H9 (cell line): ENCODE data around the gene PPP2R3C. TPM values are rescaled to one million over a fixed set of nuclear protein-coding genes. Genes with fewer than 3 reads are reported as not detected.

Experiments used
- DNase-seq: peaks from one replicate; pipeline ENCODE4 v3.0.0-alpha.2; 2017
- H2AFZ ChIP-seq: one replicate; pipeline ENCODE4 v1.6.1; 2013; ENCODE audit warnings: mild to moderate bottlenecking, low read length, control low read depth, moderate library complexity
- H2AK5ac ChIP-seq: 2 replicates; pipeline ENCODE4 v1.6.1; 2013; ENCODE audit warnings: low read length, control low read depth, mixed read lengths; ENCODE audit not compliant: insufficient read length
- H2BK120ac ChIP-seq: one replicate; pipeline ENCODE4 v1.6.1; 2013; ENCODE audit warnings: low read depth, mild to moderate bottlenecking, low read length, control low read depth, inconsistent platforms; ENCODE audit not compliant: poor library complexity, severe bottlenecking
- H2BK12ac ChIP-seq: 2 replicates; pipeline ENCODE4 v1.6.1; 2013; ENCODE audit warnings: low read length, control low read depth, mixed read lengths, low read depth; ENCODE audit not compliant: insufficient read length
- H2BK15ac ChIP-seq: 2 replicates; pipeline ENCODE4 v1.6.1; 2013; ENCODE audit warnings: low read depth, low read length, control low read depth
- H2BK20ac ChIP-seq: one replicate; pipeline ENCODE4 v1.6.1; 2013; ENCODE audit warnings: low read depth, mild to moderate bottlenecking, low read length, control low read depth, inconsistent platforms; ENCODE audit not compliant: poor library complexity, severe bottlenecking
- H2BK5ac ChIP-seq: 2 replicates; pipeline ENCODE4 v1.6.1; 2013; ENCODE audit warnings: low read length, control low read depth, mixed read lengths; ENCODE audit not compliant: insufficient read length
- H3K14ac ChIP-seq: 2 replicates; pipeline ENCODE4 v1.6.1; 2013; ENCODE audit warnings: low read length, control low read depth; ENCODE audit not compliant: insufficient read depth
- H3K18ac ChIP-seq: 2 replicates; pipeline ENCODE4 v1.6.1; 2013; ENCODE audit warnings: low read depth, mild to moderate bottlenecking, mixed read lengths, low read length, control low read depth; ENCODE audit not compliant: insufficient read length
- H3K23ac ChIP-seq: 2 replicates; pipeline ENCODE4 v1.6.1; 2013; ENCODE audit warnings: low read length, control low read depth, mixed read lengths, low read depth; ENCODE audit not compliant: insufficient read length
- H3K23me2 ChIP-seq: 2 replicates; pipeline ENCODE4 v1.6.1; 2013; ENCODE audit warnings: low read depth, mild to moderate bottlenecking, mixed read lengths, low read length, control low read depth; ENCODE audit not compliant: insufficient read length, poor library complexity, severe bottlenecking
- H3K27ac ChIP-seq: 2 replicates; pipeline ENCODE4 v1.5.1; 2013; ENCODE audit warnings: low read length, control low read depth, mixed read lengths, low read depth; ENCODE audit not compliant: insufficient read length
- H3K27me3 ChIP-seq: 2 replicates; pipeline ENCODE4 v1.6.1; 2013; ENCODE audit warnings: low read length, control low read depth, inconsistent platforms; ENCODE audit not compliant: insufficient read depth
- H3K4ac ChIP-seq: 2 replicates; pipeline ENCODE4 v1.6.1; 2013; ENCODE audit warnings: low read depth, mild to moderate bottlenecking, control low read depth, inconsistent platforms, low read length, moderate library complexity
- H3K4me1 ChIP-seq: 2 replicates; pipeline ENCODE4 v1.6.1; 2013; ENCODE audit warnings: low read length, control low read depth, inconsistent platforms; ENCODE audit not compliant: insufficient read depth
- H3K4me2 ChIP-seq: 2 replicates; pipeline ENCODE4 v1.6.1; 2013; ENCODE audit warnings: low read length, control low read depth, mixed read lengths; ENCODE audit not compliant: insufficient read length, insufficient read depth
- H3K56ac ChIP-seq: 2 replicates; pipeline ENCODE4 v1.6.1; 2013; ENCODE audit warnings: low read depth, mild to moderate bottlenecking, mixed read lengths, low read length, control low read depth; ENCODE audit not compliant: insufficient read length
- H3K79me1 ChIP-seq: 2 replicates; pipeline ENCODE4 v1.6.1; 2013; ENCODE audit warnings: low read depth, mild to moderate bottlenecking, moderate library complexity, low read length, control low read depth, inconsistent platforms; ENCODE audit not compliant: insufficient read depth, poor library complexity, severe bottlenecking
- H3K79me2 ChIP-seq: 2 replicates; pipeline ENCODE4 v1.6.1; 2013; ENCODE audit warnings: low read length, control low read depth, inconsistent platforms; ENCODE audit not compliant: insufficient read depth
- H3K9ac ChIP-seq: 2 replicates; pipeline ENCODE4 v1.6.1; 2013; ENCODE audit warnings: low read length, control low read depth, mixed read lengths; ENCODE audit not compliant: insufficient read length; ENCODE audit errors: extremely low read depth
- H3K9me3 ChIP-seq: one replicate; pipeline ENCODE4 v1.6.1; 2013; ENCODE audit warnings: low read depth, low read length, inconsistent platforms; ENCODE audit not compliant: control insufficient read depth
- H3T11ph ChIP-seq: one replicate; pipeline ENCODE4 v1.6.1; 2013; ENCODE audit warnings: mild to moderate bottlenecking, low read length, control low read depth, inconsistent platforms
- H4K20me1 ChIP-seq: one replicate; pipeline ENCODE4 v1.6.1; 2013; ENCODE audit not compliant: control insufficient read depth, insufficient read length, insufficient read depth
- H4K5ac ChIP-seq: 2 replicates; pipeline ENCODE4 v1.6.1; 2013; ENCODE audit warnings: low read depth, mild to moderate bottlenecking, mixed read lengths, low read length, control low read depth; ENCODE audit not compliant: insufficient read length
- H4K8ac ChIP-seq: replicated peaks from 2 replicates; pipeline ENCODE4 v1.6.1; 2013; ENCODE audit warnings: low read length, control low read depth, mixed read lengths, low read depth; ENCODE audit not compliant: insufficient read length
- H4K91ac ChIP-seq: 2 replicates; pipeline ENCODE4 v1.6.1; 2013; ENCODE audit warnings: low read depth, mild to moderate bottlenecking, moderate library complexity, mixed read lengths, low read length, control low read depth; ENCODE audit not compliant: insufficient read length
- H3K27ac Mint-ChIP-seq, 3 experiments: 2 replicates in 2 of 3; 3 replicates in 1 of 3; pipeline ENCODE4 v1.8.0; 2020 to 2021; ENCODE audit warnings: mixed read lengths in 3 of 3, mild to moderate bottlenecking in 1 of 3, moderate library complexity in 1 of 3
- H3K27me3 Mint-ChIP-seq: 2 replicates; pipeline ENCODE4 v1.8.0; 2021; ENCODE audit warnings: low read depth, mild to moderate bottlenecking, moderate library complexity, mixed read lengths
- H3K36me3 Mint-ChIP-seq, 3 experiments: 2 replicates in 2 of 3; 3 replicates in 1 of 3; pipeline ENCODE4 v1.8.0; 2020 to 2021; ENCODE audit warnings: low read depth in 3 of 3, mixed read lengths in 3 of 3; ENCODE audit not compliant: insufficient read depth in 1 of 3
- H3K4me1 Mint-ChIP-seq, 2 experiments: 2 replicates each; pipeline ENCODE4 v1.8.0; 2020; ENCODE audit warnings: mixed read lengths in 2 of 2
- H3K4me3 Mint-ChIP-seq, 2 experiments: 2 replicates in 1 of 2; 3 replicates in 1 of 2; pipeline ENCODE4 v1.8.0; 2020 to 2021; ENCODE audit warnings: mild to moderate bottlenecking in 2 of 2, mixed read lengths in 2 of 2, moderate library complexity in 1 of 2
- H3K9me3 Mint-ChIP-seq, 2 experiments: 2 replicates in 1 of 2; 3 replicates in 1 of 2; pipeline ENCODE4 v1.8.0; 2020; ENCODE audit warnings: mild to moderate bottlenecking in 2 of 2, mixed read lengths in 2 of 2, moderate library complexity in 1 of 2
- WGBS: extraction: QIAGEN DNeasy Blood & Tissue Kit; methylation state at CpG from one replicate; pipeline ENCODE4 v1.1.7; 2013; ENCODE audit warnings: missing lambda C conversion rate, low lambda C conversion rate, mixed read lengths; ENCODE audit not compliant: insufficient read length; ENCODE audit errors: extremely low coverage; 5-methylcytosine and 5-hydroxymethylcytosine counted together
- total RNA-seq: library from RNA; stranded (reverse); gene quantifications from 2 replicates; pipeline ENCODE4 v1.2.1, GENCODE V29; 2021
- TF ChIP-seq, protein P1 (sequence below): fragments of 200-600 bp; sonication (generic); conservative IDR thresholded peaks from 3 replicates; pipeline ENCODE4 v1.8.0; 2021; ENCODE audit warnings: antibody characterized with exemption, mild to moderate bottlenecking

The PPP2R3C gene
- total RNA-seq, 1 experiment from 2014 or later, result 51.1 TPM

DNA sequence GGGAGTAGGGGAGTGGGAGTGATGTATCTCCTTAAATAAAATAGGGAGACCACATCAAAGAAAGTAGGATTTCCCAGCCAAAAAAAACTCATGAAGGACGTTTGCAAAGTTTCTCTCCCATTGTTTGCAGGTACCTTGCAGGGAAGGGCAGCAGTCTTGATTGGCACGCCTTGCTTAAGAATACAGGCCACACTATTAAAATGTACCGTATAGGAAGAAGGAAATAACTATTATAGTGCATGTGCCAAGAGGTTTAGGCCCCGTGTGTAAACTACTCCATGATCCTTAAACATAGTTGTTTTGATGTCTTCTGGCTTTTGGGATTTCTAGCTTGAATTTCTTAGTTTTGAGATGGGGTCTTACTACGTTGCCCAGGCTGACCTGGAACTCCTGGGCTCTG is 43.1 kb upstream of the PPP2R3C start:
- Histone ChIP-seq H3K18ac (no peak overlapping the region), H3K4me1 (no peaks in the 10 kb centered on the region), H4K8ac (no peak overlapping the region), H3K79me2 (no peaks in the 10 kb centered on the region), H4K20me1 (no peaks in the 10 kb centered on the region), H3K56ac (no peak overlapping the region), H2BK120ac (no peak overlapping the region), H3K27ac (no peak overlapping the region), H4K5ac (no peak overlapping the region), H3K14ac (no peak overlapping the region), H3K9me3 (no peaks in the 10 kb centered on the region), H2AFZ (no peak overlapping the region), H2BK12ac (no peak overlapping the region), H3K4ac (no peak overlapping the region), H3K4me2 (no peak overlapping the region), H4K91ac (no peak overlapping the region), H2AK5ac (no peak overlapping the region), H3K23ac (no peak overlapping the region), H2BK5ac (no peak overlapping the region), H2BK15ac (no peak overlapping the region), H2BK20ac (no peak overlapping the region), H3K27me3 (no peaks in the 10 kb centered on the region), H3K9ac (no peak overlapping the region), H3K23me2 (no peaks in the 10 kb centered on the region), H3K79me1 (no peaks in the 10 kb centered on the region), H3T11ph (no peak overlapping the region)
- WGBS, result no CpG with 5 or more reads among the region's 5 CpGs
- DNase-seq, result no peak
- H3K27ac Mint-ChIP-seq, result no peak overlapping the region; a peak in 1 of 7 replicates
- TF ChIP-seq, protein P1, sequence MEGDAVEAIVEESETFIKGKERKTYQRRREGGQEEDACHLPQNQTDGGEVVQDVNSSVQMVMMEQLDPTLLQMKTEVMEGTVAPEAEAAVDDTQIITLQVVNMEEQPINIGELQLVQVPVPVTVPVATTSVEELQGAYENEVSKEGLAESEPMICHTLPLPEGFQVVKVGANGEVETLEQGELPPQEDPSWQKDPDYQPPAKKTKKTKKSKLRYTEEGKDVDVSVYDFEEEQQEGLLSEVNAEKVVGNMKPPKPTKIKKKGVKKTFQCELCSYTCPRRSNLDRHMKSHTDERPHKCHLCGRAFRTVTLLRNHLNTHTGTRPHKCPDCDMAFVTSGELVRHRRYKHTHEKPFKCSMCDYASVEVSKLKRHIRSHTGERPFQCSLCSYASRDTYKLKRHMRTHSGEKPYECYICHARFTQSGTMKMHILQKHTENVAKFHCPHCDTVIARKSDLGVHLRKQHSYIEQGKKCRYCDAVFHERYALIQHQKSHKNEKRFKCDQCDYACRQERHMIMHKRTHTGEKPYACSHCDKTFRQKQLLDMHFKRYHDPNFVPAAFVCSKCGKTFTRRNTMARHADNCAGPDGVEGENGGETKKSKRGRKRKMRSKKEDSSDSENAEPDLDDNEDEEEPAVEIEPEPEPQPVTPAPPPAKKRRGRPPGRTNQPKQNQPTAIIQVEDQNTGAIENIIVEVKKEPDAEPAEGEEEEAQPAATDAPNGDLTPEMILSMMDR, result no peak
- no peaks in the 10 kb centered on the region for H3K4me1 Mint-ChIP-seq
- H3K9me3 Mint-ChIP-seq, result no peaks in the 10 kb centered on the region; a peak in 1 of 5 replicates
- H3K4me3 Mint-ChIP-seq, result no peak overlapping the region
- H3K27me3 Mint-ChIP-seq, result no peaks in the 10 kb centered on the region
- H3K36me3 Mint-ChIP-seq, result peaks cover 5 to 15% (median 10%) of the 10 kb centered on the region in 3 experiments; a peak in 6 of 7 replicates
